GM12878 (cell line): ENCODE data around the gene PCDHB3. TPM values are rescaled to one million over a fixed set of nuclear protein-coding genes. Genes with fewer than 3 reads are reported as not detected.
"Not testable (repeated sequence)": the region's sequence is repeated elsewhere in the genome, so short reads cannot be mapped to it uniquely, and the experiment has no call there.

Source experiments
- ATAC-seq: fragments of 200-7000 bp; cut with Tn5 transposase; 3 replicates; pipeline ENCODE4 v1.9.1; 2020; ENCODE audit warnings: mild to moderate bottlenecking, moderate library complexity
- BruUV-seq: library from RNA; stranded (reverse); fragments of 400-500 nt; replicated peaks from 2 replicates; lab custom pipeline; 2021; lab: Mats Ljungman, UMichigan
- CTCF ChIA-PET: fragments of 300-600 bp; sonication (Branson Sonifier 250); formaldehyde crosslinking; extraction: SDS; loops from one replicate; lab custom pipeline; 2021; ENCODE audit warnings: inconsistent platforms; lab: Yijun Ruan, JAX
- POLR2A ChIA-PET: fragments of 350-600 bp; formaldehyde crosslinking; extraction: SDS; loops from one replicate; lab custom pipeline; 2021; ENCODE audit warnings: inconsistent platforms; lab: Charles Lee
- RAD21 ChIA-PET: fragments of 300-600 bp; sonication (Branson Sonifier 250); formaldehyde crosslinking; loops from one replicate; lab custom pipeline; 2023; ENCODE audit warnings: antibody characterized with exemption; ENCODE audit not compliant: unreplicated experiment; lab: Charles Lee
- SMC1A ChIA-PET: fragments of 300-600 bp; sonication (Branson Sonifier 250); formaldehyde crosslinking; loops from one replicate; lab custom pipeline; 2023; ENCODE audit not compliant: unreplicated experiment, uncharacterized antibody; lab: Charles Lee
- DNase-seq: peaks from one replicate; pipeline ENCODE4 v3.0.0-alpha.2; 2011; ENCODE audit warnings: low read depth, low spot score
- FAIRE-seq: peaks from 3 replicates; lab custom pipeline; 2011; peaks lifted over from hg19 to GRCh38; lab: Jason Lieb, UNC
- H2AFZ ChIP-seq: 2 replicates; pipeline ENCODE4 v1.6.0; 2011; ENCODE audit warnings: low read depth, low read length, control low read depth; ENCODE audit not compliant: control insufficient read depth
- H3K27ac ChIP-seq: 2 replicates; pipeline ENCODE4 v1.5.1; 2011; ENCODE audit warnings: control low read depth; ENCODE audit not compliant: control insufficient read depth, insufficient read depth
- H3K27me3 ChIP-seq, 2 experiments: replicated peaks in 1 of 2; 2 replicates each; pipeline versions ENCODE4 v1.6.0 to v1.6.1; 2011; ENCODE audit warnings: low read length in 1 of 2; ENCODE audit not compliant: control insufficient read depth in 2 of 2, insufficient read depth in 2 of 2
- H3K36me3 ChIP-seq, 2 experiments: 2 replicates each; pipeline ENCODE4 v1.5.1; 2011; ENCODE audit warnings: low read length in 1 of 2; ENCODE audit not compliant: control insufficient read depth in 2 of 2, insufficient read depth in 2 of 2
- H3K4me1 ChIP-seq: 2 replicates; pipeline ENCODE4 v1.6.1; 2011; ENCODE audit warnings: mild to moderate bottlenecking, low read length, moderate library complexity, mixed read lengths; ENCODE audit not compliant: control insufficient read depth, insufficient read depth
- H3K4me2 ChIP-seq: 2 replicates; pipeline ENCODE4 v1.6.0; 2011; ENCODE audit warnings: control low read depth; ENCODE audit not compliant: control insufficient read depth, insufficient read depth
- H3K4me3 ChIP-seq: fragments of 200-600 bp; sonication (generic); 2 replicates; pipeline ENCODE4 v1.5.1; 2016
- H3K79me2 ChIP-seq: 2 replicates; pipeline ENCODE4 v1.6.0; 2011; ENCODE audit warnings: low read length; ENCODE audit not compliant: control insufficient read depth, insufficient read depth
- H3K9ac ChIP-seq: 2 replicates; pipeline ENCODE4 v1.8.0; 2011; ENCODE audit warnings: low read length, control low read depth, mixed read lengths; ENCODE audit not compliant: control insufficient read depth, insufficient read depth
- H3K9me3 ChIP-seq: replicated peaks from 3 replicates; pipeline ENCODE4 v1.5.1; 2011; ENCODE audit warnings: mild to moderate bottlenecking, low read length; ENCODE audit not compliant: control insufficient read depth, insufficient read depth
- H4K20me1 ChIP-seq: 2 replicates; pipeline ENCODE4 v1.6.0; 2011; ENCODE audit not compliant: control insufficient read depth, insufficient read depth
- HCFC1 ChIP-seq: fragments of 150-350 bp; IDR thresholded peaks from 2 replicates; pipeline ENCODE4 v1.6.1; 2014; ENCODE audit warnings: low read length
- IKZF1 ChIP-seq: fragments of 450-650 bp; conservative IDR thresholded peaks from 2 replicates; pipeline ENCODE4 v1.6.1; 2017; ENCODE audit warnings: antibody characterized with exemption, mild to moderate bottlenecking
- IRF4 ChIP-seq: IDR thresholded peaks from 2 replicates; pipeline ENCODE4 v1.6.1; 2011; ENCODE audit warnings: low read depth, low read length
- JUNB ChIP-seq: IDR thresholded peaks from 2 replicates; pipeline ENCODE4 v1.6.1; 2016; ENCODE audit warnings: antibody characterized with exemption, mild to moderate bottlenecking
- KLF5 ChIP-seq: fragments of 450-650 bp; IDR thresholded peaks from 2 replicates; pipeline ENCODE4 v1.6.1; 2014; ENCODE audit warnings: mild to moderate bottlenecking; ENCODE audit not compliant: partially characterized antibody
- NR2C1 ChIP-seq: fragments of 450-650 bp; IDR thresholded peaks from 2 replicates; pipeline ENCODE4 v1.6.1; 2017; ENCODE audit warnings: antibody characterized with exemption, mild to moderate bottlenecking, moderate library complexity
- SMC3 ChIP-seq: IDR thresholded peaks from 2 replicates; pipeline ENCODE4 v1.6.1; 2011; ENCODE audit warnings: low read length, improper control_type of control experiment, borderline replicate concordance
- STAT3 ChIP-seq: IDR thresholded peaks from 2 replicates; pipeline ENCODE4 v1.6.1; 2011; ENCODE audit warnings: low read depth, low read length, improper control_type of control experiment
- TBL1XR1 ChIP-seq: IDR thresholded peaks from 2 replicates; pipeline ENCODE4 v1.6.1; 2012; ENCODE audit warnings: low read depth, low read length, improper control_type of control experiment
- ZBED1 ChIP-seq: IDR thresholded peaks from 2 replicates; pipeline ENCODE4 v1.6.1; 2016; ENCODE audit warnings: borderline replicate concordance
- ZNF217 ChIP-seq: fragments of 450-650 bp; IDR thresholded peaks from 2 replicates; pipeline ENCODE4 v1.6.1; 2017; ENCODE audit warnings: antibody characterized with exemption, mild to moderate bottlenecking
- ZNF24 ChIP-seq: fragments of 450-650 bp; IDR thresholded peaks from 2 replicates; pipeline ENCODE4 v1.6.1; 2017; ENCODE audit warnings: antibody characterized with exemption, mild to moderate bottlenecking
- ZSCAN29 ChIP-seq: fragments of 450-650 bp; IDR thresholded peaks from 2 replicates; pipeline ENCODE4 v1.6.1; 2017; ENCODE audit warnings: mild to moderate bottlenecking, moderate library complexity
- WGBS: methylation state at CpG from one replicate; pipeline ENCODE4 v1.1.6; 2016; ENCODE audit warnings: low lambda C conversion rate; ENCODE audit not compliant: insufficient replicate concordance, insufficient coverage; ENCODE audit errors: missing lambda C conversion rate; 5-methylcytosine and 5-hydroxymethylcytosine counted together
- in situ Hi-C: fragments of 300-500 bp; cut with MboI; formaldehyde crosslinking; loops from 9 replicates; pipeline ENCODE4 v1.14.3; 2018; ENCODE audit warnings: mixed read lengths
- intact Hi-C: fragments of 100-400 bp; cut with micrococcal nuclease; formaldehyde crosslinking; loops from one replicate; pipeline ENCODE4 v1.14.2; 2022; ENCODE audit not compliant: unreplicated experiment
- polyA plus RNA-seq, 11 experiments: library from polyadenylated mRNA; depleted of rRNA in 4 of 11; unstranded in 6 of 11; stranded (reverse) in 5 of 11; fragments of >200 nt; fragmentation: Nextera tagmentation in 4 of 11; fragmentation: Illumina TruSeq in 1 of 11; extraction: Ambion mirVana in 4 of 11; extraction: Trizol in 1 of 11; gene quantifications; 1 replicate in 1 of 11; 2 replicates in 10 of 11; pipeline versions ENCODE4 v1.2.1 to v1.2.3, GENCODE V29; 2011 to 2016; ENCODE audit warnings: inconsistent platforms in 2 of 11, missing spikeins in 2 of 11, low read depth in 1 of 11
- total RNA-seq, 4 experiments: library from RNA; depleted of rRNA in 3 of 4; stranded (reverse); fragments of >200 nt in 3 of 4; fragmentation: Illumina TruSeq in 1 of 4; extraction: Trizol in 1 of 4; gene quantifications; 2 replicates each; pipeline versions ENCODE4 v1.2.1 to v1.2.3, GENCODE V29; 2013 to 2021
- TF ChIP-seq, protein P1 (sequence below): fragments of 450-650 bp; formaldehyde crosslinking; IDR thresholded peaks from 2 replicates; pipeline ENCODE4 v1.4.0; 2022; ENCODE audit warnings: mild to moderate bottlenecking, moderate library complexity
- TF ChIP-seq, protein P2 (sequence below): fragments of 450-650 bp; IDR thresholded peaks from 2 replicates; pipeline ENCODE4 v1.6.1; 2017; ENCODE audit warnings: mild to moderate bottlenecking

The PCDHB3 gene
- total and polyA plus RNA-seq, 10 of the 15 experiments (the other 5 are each of a cell fraction or from before 2014, with no cell fraction given): not detected

DNA sequence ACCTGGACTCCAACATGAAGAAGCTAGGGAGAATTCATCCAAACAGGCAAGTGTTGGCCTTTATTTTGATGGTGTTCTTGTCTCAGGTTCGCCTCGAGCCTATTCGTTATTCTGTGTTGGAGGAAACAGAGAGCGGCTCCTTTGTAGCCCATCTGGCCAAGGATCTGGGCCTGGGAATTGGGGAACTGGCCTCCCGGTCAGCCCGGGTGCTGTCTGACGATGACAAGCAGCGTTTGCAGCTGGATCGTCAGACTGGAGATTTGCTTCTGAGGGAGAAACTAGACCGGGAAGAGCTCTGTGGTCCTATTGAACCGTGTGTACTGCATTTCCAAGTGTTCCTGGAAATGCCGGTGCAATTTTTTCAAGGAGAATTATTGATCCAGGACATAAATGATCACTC lies 21.7 kb downstream of the PCDHB3 start:
- 46% methylated on average over 12 of the region's 12 CpGs for WGBS
- H3K27ac ChIP-seq: no peak overlapping the region
- no peaks in the 10 kb centered on the region for H3K79me2 ChIP-seq
- DNase-seq: no peak
- POLR2A ChIA-PET: no interaction called here
- H3K9me3 ChIP-seq: no peaks in the 10 kb centered on the region; the same call in 1 of the 3 replicates
- no peak overlapping the region for H2AFZ ChIP-seq
- intact Hi-C loops: no loop called here
- TF ChIP-seq IRF4 (no peak), ZNF217 (no peak), NR2C1 (no peak), TBL1XR1 (no peak), KLF5 (no peak), ZSCAN29 (no peak), STAT3 (no peak), ZBED1 (no peak), JUNB (no peak), IKZF1 (no peak), HCFC1 (no peak), ZNF24 (no peak), SMC3 (no peak)
- TF ChIP-seq, protein P1, sequence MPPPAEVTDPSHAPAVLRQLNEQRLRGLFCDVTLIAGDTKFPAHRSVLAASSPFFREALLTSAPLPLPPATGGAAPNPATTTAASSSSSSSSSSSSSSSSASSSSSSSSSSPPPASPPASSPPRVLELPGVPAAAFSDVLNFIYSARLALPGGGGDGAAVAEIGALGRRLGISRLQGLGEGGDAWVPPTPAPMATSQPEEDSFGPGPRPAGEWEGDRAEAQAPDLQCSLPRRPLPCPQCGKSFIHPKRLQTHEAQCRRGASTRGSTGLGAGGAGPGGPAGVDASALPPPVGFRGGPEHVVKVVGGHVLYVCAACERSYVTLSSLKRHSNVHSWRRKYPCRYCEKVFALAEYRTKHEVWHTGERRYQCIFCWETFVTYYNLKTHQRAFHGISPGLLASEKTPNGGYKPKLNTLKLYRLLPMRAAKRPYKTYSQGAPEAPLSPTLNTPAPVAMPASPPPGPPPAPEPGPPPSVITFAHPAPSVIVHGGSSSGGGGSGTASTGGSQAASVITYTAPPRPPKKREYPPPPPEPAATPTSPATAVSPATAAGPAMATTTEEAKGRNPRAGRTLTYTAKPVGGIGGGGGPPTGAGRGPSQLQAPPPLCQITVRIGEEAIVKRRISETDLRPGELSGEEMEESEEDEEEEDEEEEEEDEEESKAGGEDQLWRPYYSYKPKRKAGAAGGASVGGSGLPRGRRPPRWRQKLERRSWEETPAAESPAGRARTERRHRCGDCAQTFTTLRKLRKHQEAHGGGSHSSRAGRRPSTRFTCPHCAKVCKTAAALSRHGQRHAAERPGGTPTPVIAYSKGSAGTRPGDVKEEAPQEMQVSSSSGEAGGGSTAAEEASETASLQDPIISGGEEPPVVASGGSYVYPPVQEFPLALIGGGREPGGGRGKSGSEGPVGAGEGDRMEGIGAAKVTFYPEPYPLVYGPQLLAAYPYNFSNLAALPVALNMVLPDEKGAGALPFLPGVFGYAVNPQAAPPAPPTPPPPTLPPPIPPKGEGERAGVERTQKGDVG: no peak
- TF ChIP-seq, protein P2, sequence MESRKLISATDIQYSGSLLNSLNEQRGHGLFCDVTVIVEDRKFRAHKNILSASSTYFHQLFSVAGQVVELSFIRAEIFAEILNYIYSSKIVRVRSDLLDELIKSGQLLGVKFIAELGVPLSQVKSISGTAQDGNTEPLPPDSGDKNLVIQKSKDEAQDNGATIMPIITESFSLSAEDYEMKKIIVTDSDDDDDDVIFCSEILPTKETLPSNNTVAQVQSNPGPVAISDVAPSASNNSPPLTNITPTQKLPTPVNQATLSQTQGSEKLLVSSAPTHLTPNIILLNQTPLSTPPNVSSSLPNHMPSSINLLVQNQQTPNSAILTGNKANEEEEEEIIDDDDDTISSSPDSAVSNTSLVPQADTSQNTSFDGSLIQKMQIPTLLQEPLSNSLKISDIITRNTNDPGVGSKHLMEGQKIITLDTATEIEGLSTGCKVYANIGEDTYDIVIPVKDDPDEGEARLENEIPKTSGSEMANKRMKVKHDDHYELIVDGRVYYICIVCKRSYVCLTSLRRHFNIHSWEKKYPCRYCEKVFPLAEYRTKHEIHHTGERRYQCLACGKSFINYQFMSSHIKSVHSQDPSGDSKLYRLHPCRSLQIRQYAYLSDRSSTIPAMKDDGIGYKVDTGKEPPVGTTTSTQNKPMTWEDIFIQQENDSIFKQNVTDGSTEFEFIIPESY: no peak
- TF ChIP-seq, all 136 proteins: peak for 0
- H3K9ac ChIP-seq: no peak overlapping the region
- CTCF ChIA-PET: interaction anchor here (1.2 kb wide), 1 partner anchor 17 kb away, joined by 5 read pairs; no protein-coding TSS in a partner anchor
- H3K36me3 ChIP-seq: no peaks in the 10 kb centered on the region
- BruUV-seq: no TSS peak
- H3K4me3 ChIP-seq: no peak overlapping the region
- no peak for ATAC-seq
- no peaks in the 10 kb centered on the region for H3K27me3 ChIP-seq
- SMC1A ChIA-PET: no interaction called here
- H3K4me1 ChIP-seq: no peaks in the 10 kb centered on the region
- no peak overlapping the region for H3K4me2 ChIP-seq
- H4K20me1 ChIP-seq: no peaks in the 10 kb centered on the region
- RAD21 ChIA-PET: no interaction called here
- in situ Hi-C loops: no loop called here
- FAIRE-seq: no peak

DNA sequence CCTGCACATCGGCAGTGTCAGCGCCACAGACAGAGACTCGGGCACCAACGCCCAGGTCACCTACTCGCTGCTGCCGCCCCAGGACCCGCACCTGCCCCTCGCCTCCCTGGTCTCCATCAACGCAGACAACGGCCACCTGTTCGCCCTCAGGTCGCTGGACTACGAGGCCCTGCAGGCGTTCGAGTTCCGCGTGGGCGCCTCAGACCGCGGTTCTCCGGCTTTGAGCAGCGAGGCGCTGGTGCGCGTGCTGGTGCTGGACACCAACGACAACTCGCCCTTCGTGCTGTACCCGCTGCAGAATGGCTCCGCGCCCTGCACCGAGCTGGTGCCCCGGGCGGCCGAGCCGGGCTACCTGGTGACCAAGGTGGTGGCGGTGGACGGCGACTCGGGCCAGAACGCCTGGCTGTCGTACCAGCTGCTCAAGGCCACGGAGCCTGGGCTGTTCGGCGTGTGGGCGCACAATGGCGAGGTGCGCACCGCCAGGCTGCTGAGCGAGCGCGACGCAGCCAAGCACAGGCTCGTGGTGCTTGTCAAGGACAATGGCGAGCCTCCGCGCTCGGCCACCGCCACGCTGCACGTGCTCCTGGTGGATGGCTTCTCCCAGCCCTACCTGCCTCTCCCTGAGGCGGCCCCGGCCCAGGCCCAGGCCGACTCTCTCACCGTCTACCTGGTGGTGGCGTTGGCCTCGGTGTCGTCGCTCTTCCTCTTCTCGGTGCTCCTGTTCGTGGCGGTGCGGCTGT lies 23.3 kb downstream of the PCDHB3 start:
- CTCF ChIA-PET: not testable (repeated sequence)

More for the DNA sequence above, 23.3 kb downstream of the PCDHB3 start:
- BruUV-seq, H3K4me3 ChIP-seq, H3K9ac ChIP-seq, POLR2A ChIA-PET, H3K36me3 ChIP-seq, RAD21 ChIA-PET, in situ Hi-C loops, H3K9me3 ChIP-seq, H4K20me1 ChIP-seq, H3K27ac ChIP-seq, intact Hi-C loops, H2AFZ ChIP-seq, H3K27me3 ChIP-seq, ATAC-seq, FAIRE-seq, SMC1A ChIA-PET, H3K4me2 ChIP-seq, H3K79me2 ChIP-seq, H3K4me1 ChIP-seq, DNase-seq: not testable (repeated sequence)
- 74% methylated on average over 36 of the region's 73 CpGs for WGBS
